KOPT-K1 (cell line): ENCODE measurements around the gene PKIG.

Experiments
- H3K27ac ChIP-seq: fragments of 200-600 bp; sonication (generic); 2 replicates; pipeline ENCODE4 v1.5.1; 2016; ENCODE audit warnings: antibody characterized with exemption, mild to moderate bottlenecking, low read depth, low read length; ENCODE audit not compliant: poor library complexity, severe bottlenecking
- H3K36me3 ChIP-seq: fragments of 200-600 bp; sonication (generic); 2 replicates; pipeline ENCODE4 v1.5.1; 2017; ENCODE audit warnings: antibody characterized with exemption, mild to moderate bottlenecking, low read length, moderate library complexity; ENCODE audit not compliant: insufficient read depth
- H3K9me3 ChIP-seq: fragments of 200-600 bp; sonication (generic); 2 replicates; pipeline ENCODE4 v1.5.1; 2017; ENCODE audit warnings: antibody characterized with exemption, low read length, mild to moderate bottlenecking; ENCODE audit not compliant: insufficient read depth, poor library complexity, severe bottlenecking

Gene PKIG

GRCh38 chr20:44582311-44583025 lies at the start of gene PKIG:
PKIG (plus strand) TSS chr20:44582579; CDS start chr20:44614557, 31,978 bp downstream.
- Histone ChIP-seq H3K27ac (no peak within 1 kb of the TSS), H3K9me3 (no peaks in the 10 kb centered on the region), H3K36me3 (no peaks in the 10 kb centered on the region)

DNA sequence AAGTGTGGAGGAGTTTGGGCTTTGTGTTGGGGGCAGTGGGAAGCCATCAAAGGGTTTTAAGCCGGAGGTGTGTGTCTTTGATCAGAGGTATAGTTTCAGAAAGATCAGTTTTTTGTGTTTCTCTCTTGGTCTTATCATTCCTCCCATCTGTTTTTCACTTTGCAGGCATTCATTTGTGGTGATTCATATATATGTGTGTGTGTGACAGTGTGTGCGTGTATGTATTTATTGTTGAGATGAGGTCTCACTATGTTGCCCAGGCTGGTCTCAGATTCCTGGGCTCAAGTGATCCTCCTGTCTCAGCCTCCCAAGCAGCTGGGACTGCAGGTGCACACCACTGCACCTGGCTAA lies 49.4 kb upstream of the PKIG start:
- no peaks in the 10 kb centered on the region for H3K9me3 ChIP-seq
- no peaks in the 10 kb centered on the region for H3K36me3 ChIP-seq
- H3K27ac ChIP-seq, result no peak overlapping the region

DNA sequence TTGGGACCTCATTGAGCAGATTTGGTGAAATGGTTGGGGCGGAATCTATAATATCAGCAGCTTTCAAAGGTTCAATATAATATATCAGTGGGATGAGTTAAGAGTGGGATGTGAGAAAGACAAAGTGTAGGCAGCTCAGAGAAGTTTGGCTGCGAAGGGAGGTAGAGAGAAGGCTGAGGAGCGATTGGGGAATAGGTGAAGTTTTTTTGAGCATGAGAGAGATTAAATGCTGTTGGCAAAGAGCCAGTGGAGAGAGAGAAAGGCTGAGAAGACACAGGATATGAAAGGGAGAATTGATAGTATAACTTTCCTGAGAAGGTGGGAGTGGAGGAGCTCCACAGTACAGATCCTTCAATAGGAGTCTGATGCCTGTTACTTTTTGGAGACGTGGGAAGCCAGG lies 48.5 kb upstream of the PKIG start:
- Histone ChIP-seq H3K36me3 (no peaks in the 10 kb centered on the region), H3K9me3 (no peaks in the 10 kb centered on the region), H3K27ac (no peak overlapping the region)

- Histone ChIP-seq H3K36me3 (no peaks in the 10 kb centered on the region), H3K9me3 (no peaks in the 10 kb centered on the region), H3K27ac (no peak overlapping the region)
These were observed 46.2 kb upstream of the PKIG start for GRCh38 chr20:44536175-44536574.

- no peaks in the 10 kb centered on the region for H3K36me3 ChIP-seq
- H3K9me3 ChIP-seq, result no peaks in the 10 kb centered on the region
- no peak overlapping the region for H3K27ac ChIP-seq
These were observed 44.4 kb upstream of the PKIG start for GRCh38 chr20:44537993-44538392.

GRCh38 chr20:44540834-44541233 lies 41.5 kb upstream of the PKIG start:
- Histone ChIP-seq H3K9me3 (no peaks in the 10 kb centered on the region), H3K27ac (no peak overlapping the region), H3K36me3 (no peaks in the 10 kb centered on the region)

- no peaks in the 10 kb centered on the region for H3K9me3 ChIP-seq
- H3K27ac ChIP-seq, result no peak overlapping the region
- no peaks in the 10 kb centered on the region for H3K36me3 ChIP-seq
These were observed 40.4 kb upstream of the PKIG start for GRCh38 chr20:44541992-44542391.

GRCh38 chr20:44542890-44543289 lies 39.5 kb upstream of the PKIG start:
- H3K36me3 ChIP-seq, result no peaks in the 10 kb centered on the region
- no peak overlapping the region for H3K27ac ChIP-seq
- no peaks in the 10 kb centered on the region for H3K9me3 ChIP-seq

DNA sequence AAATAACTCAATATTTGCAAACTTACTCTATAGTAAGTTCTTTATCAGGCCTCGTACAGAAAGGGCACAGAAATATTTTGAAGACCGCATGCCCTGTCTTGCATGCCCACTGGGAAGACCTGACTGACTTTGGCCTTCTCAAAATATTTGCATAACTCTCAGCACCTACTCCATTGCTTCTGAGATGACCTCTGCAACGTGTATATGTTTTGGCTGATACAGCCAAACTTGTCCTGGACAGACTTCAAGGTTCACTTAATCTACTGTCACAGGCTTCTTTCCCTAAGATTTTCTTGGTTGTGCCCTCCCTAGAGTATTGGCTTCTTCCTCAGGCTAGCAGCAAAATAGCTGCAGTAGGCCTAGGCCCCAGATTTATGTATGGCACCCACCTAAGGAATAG lies 39.0 kb upstream of the PKIG start:
- H3K9me3 ChIP-seq, result no peaks in the 10 kb centered on the region
- no peak overlapping the region for H3K27ac ChIP-seq
- no peaks in the 10 kb centered on the region for H3K36me3 ChIP-seq

DNA sequence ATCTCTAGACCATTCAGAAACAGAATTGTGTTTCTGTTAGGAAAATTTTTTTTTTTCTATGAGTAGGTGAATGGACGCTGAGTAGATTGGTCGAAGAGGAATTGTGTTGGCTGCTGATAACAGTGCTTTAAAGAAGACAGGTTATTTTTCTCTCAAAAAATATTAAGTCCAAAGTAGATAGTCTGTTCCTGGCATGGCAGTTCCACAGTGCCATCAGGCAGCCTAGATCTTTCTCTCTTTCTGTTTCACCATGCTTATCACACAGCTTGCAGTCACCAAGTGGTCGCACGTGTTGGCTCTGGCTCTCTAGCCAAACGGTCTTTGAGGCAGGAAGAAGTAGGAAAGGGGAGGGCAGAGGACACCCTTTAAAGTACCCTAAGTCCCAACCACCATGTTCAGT lies 38.1 kb upstream of the PKIG start:
- Histone ChIP-seq H3K36me3 (no peaks in the 10 kb centered on the region), H3K27ac (no peak overlapping the region), H3K9me3 (no peaks in the 10 kb centered on the region)

DNA sequence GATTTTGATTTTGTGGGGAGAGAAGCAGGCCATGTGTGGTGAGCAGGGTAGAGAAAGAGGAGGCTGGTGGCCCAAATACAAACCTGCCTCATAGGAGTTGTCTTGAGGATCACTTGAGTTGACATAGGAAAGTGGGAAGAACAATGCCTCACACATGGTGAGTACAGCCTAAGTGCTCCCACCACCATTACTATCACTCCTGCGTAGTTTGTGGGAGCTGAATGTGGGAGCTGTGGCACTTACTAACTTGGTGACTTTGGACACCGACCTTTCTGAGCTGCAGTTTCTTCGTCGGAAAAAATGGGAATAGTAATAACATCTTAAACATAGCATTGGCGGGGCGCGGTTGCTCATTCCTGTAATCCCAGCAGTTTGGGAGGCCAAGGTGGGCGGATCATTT lies 35.0 kb upstream of the PKIG start:
- Histone ChIP-seq H3K27ac (no peak overlapping the region), H3K36me3 (no peaks in the 10 kb centered on the region), H3K9me3 (no peaks in the 10 kb centered on the region)

- H3K36me3 ChIP-seq, result no peaks in the 10 kb centered on the region
- no peak overlapping the region for H3K27ac ChIP-seq
- H3K9me3 ChIP-seq, result no peaks in the 10 kb centered on the region
These were observed 33.3 kb upstream of the PKIG start for GRCh38 chr20:44549123-44549522.

DNA sequence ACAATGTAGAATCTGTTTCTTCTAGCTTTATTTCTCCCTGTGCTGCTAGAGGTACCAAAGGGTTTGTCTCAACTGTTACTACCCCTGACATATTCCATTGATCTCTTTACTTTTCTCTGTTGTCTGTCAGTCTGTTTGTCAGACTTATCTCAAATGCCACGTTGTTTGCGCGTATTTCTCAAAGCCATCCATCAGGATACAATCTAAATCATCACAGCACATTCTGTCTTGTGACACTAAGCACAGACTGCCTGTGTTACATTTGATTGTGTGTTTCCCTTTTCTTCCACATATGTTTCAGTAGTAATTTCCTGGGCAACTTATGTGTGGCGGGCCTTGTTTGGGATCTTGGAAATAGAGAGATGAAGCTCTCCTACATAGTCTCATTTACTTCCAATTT lies 30.3 kb upstream of the PKIG start:
- H3K9me3 ChIP-seq, result no peaks in the 10 kb centered on the region
- peak overlapping the region; percentile 61 for H3K27ac ChIP-seq
- no peaks in the 10 kb centered on the region for H3K36me3 ChIP-seq

- Histone ChIP-seq H3K9me3 (no peaks in the 10 kb centered on the region), H3K27ac (peak overlapping the region; percentile 61), H3K36me3 (no peaks in the 10 kb centered on the region)
These were observed 29.8 kb upstream of the PKIG start for GRCh38 chr20:44552568-44552949.

DNA sequence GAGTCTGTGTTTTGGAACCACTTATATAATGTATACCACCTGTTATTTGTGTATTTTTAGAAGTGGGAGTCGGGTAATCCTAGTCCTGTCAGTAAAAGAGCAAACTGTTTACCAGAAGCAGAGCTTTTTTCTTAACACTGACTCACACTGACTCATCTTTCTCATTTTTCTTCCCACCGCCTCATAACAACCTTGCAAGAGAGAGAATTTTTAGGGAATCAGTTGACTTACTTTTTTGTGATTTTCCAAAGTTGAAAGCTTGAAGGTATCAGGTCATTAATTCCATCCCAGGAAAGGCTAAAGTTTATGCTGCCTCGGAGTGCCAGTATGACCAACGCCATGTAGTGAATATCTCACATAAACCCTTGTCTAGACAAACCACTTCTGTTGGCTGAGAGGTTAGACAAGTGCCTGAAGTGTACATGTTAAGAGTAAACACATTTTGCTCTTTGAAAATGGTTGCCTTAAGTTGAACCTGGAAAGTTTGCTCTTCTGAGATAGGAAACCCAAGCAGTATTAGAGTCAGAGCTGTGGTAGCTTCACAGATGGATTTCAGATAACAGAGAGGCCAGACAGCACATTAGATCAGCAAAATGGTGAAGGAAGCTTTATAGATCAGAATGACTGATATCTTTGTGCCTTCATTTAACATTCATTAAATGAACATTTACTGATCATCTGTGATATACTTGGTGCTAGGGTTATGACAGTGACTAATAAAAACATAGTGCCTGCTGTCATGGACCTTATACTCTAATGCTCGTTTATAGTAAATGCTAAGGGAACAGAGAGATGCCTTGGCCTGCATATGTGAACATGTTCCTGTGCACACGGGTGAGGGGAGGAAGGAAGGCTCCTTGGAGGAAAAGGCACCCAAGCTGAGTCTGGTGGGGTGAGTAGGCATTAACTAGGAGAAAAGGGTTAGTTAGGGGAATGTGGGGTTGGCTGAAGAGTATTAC lies 29.1 kb upstream of the PKIG start:
- Histone ChIP-seq H3K9me3 (no peaks in the 10 kb centered on the region), H3K36me3 (no peaks in the 10 kb centered on the region), H3K27ac (peak overlapping the region; percentile 61)

DNA sequence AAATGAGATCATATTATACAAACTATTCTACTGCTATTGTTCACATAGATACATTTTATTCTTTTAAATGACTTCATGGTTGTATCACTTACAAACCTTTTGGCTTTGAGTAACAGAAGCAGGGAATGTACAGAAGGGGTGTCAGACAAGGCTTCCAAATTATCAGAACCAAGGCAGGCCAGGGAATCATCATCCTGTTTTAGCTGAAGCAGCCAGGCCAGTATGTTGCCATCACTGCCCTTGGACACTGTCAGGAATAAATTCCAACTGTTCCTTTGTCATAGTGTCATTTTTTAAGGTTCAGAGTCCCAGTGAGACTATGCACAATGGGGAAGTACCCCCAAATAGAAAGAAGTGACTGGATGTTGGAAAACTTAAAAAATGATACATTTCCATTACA lies 23.1 kb upstream of the PKIG start:
- no peak overlapping the region for H3K27ac ChIP-seq
- no peaks in the 10 kb centered on the region for H3K36me3 ChIP-seq
- no peaks in the 10 kb centered on the region for H3K9me3 ChIP-seq
